ENCODE data around the gene KRT23.

GRCh38 chr17:40906613-40907012 lies 30.8 kb downstream of the KRT23 start:
- no peak for TF ChIP-seq POLR2A (IDR thresholded peaks at IDR 0.05; ENCODE audit: low read length)
- TF ChIP-seq GATA1 (IDR thresholded peaks at IDR 0.05; ENCODE audit: low read depth, low read length) = no peak
